KMS-11 (cell line): ENCODE results near the gene HOXD9.
A peak's percentile ranks its signal among the peaks of the same experiment; 100 is the strongest.

Experiments used
- H2AFZ ChIP-seq: fragments of 200-600 bp; sonication (generic); 2 replicates; pipeline ENCODE4 v1.6.1; 2016; ENCODE audit warnings: antibody characterized with exemption, mixed run types, low read depth
- H3K27ac ChIP-seq: fragments of 200-600 bp; sonication (generic); 2 replicates; pipeline ENCODE4 v1.6.1; 2016; ENCODE audit warnings: mild to moderate bottlenecking, mixed run types
- H3K27me3 ChIP-seq: fragments of 200-600 bp; sonication (generic); 2 replicates; pipeline ENCODE4 v1.6.1; 2017; ENCODE audit warnings: mild to moderate bottlenecking, low read depth, mixed run types, moderate library complexity; ENCODE audit not compliant: insufficient read depth
- H3K36me3 ChIP-seq: fragments of 200-600 bp; sonication (generic); 2 replicates; pipeline ENCODE4 v1.6.1; 2017; ENCODE audit warnings: mild to moderate bottlenecking, mixed run types; ENCODE audit not compliant: insufficient read depth
- H3K4me1 ChIP-seq: fragments of 200-600 bp; sonication (generic); 2 replicates; pipeline ENCODE4 v1.6.1; 2016; ENCODE audit warnings: mild to moderate bottlenecking, low read depth, mixed run types; ENCODE audit not compliant: poor library complexity, severe bottlenecking
- H3K4me2 ChIP-seq: fragments of 200-600 bp; sonication (generic); 2 replicates; pipeline ENCODE4 v1.7.0; 2016; ENCODE audit warnings: mild to moderate bottlenecking, mixed run types
- H3K4me3 ChIP-seq: fragments of 200-600 bp; sonication (generic); IDR thresholded peaks from 2 replicates; pipeline ENCODE4 v1.6.1; 2017; ENCODE audit warnings: low read depth, low read length, mixed read lengths; ENCODE audit not compliant: insufficient read depth
- H3K79me2 ChIP-seq: fragments of 200-600 bp; sonication (generic); 2 replicates; pipeline ENCODE4 v1.6.1; 2016; ENCODE audit warnings: low read depth, mixed run types; ENCODE audit not compliant: insufficient read depth
- H3K9ac ChIP-seq: fragments of 200-600 bp; sonication (generic); 2 replicates; pipeline ENCODE4 v1.6.1; 2016; ENCODE audit warnings: mild to moderate bottlenecking, mixed run types
- H4K20me1 ChIP-seq: fragments of 200-600 bp; sonication (generic); 2 replicates; pipeline ENCODE4 v1.6.1; 2016; ENCODE audit warnings: mild to moderate bottlenecking, mixed run types; ENCODE audit not compliant: insufficient read depth
- TF ChIP-seq, protein P1 (sequence below): fragments of 200-600 bp; sonication (generic); conservative IDR thresholded peaks from 2 replicates; pipeline ENCODE4 v1.6.1; 2017; ENCODE audit warnings: low read depth, mild to moderate bottlenecking, antibody characterized with exemption, low read length, moderate library complexity, mixed read lengths

The HOXD9 gene

DNA sequence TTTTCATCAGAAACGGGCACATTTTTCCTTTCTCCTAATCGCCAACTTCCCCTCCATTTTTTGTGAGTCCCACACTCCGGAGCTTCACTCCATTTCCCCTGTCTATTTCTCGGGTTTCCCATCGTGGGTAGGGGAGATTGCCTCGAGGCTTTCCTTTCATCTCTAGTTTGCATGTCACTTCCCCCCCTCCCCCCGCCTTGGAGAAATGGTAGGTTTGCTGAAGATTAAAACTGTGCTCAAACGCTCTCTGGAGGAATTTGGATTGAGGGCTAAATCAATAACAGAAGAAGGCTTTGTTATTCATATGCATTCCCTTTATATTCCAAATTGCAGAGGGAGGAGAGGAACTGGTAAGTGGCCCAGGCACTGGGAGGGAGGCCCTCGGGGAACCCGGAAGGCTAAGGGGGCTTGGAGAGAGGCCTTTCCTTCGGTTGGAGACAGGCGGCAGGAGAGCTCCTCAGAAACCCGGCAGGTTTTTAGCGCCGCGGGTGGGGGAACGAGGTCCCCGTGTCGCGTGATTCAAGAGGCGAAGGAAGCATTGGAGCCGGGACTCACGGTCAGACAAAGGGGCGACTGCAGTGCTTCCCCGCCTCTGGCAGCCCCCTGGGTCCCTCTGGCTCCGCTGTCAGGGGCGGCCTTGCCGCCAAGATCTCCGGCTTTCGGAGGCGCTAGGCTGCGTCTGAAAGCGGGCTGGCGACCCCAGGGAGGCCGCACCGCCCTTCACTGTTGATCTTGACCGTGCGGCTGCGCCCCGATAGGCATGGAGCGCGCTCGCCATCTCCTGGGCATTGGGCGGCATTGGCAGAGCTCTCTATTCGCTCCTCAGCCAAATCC lies 25.3 kb upstream of the HOXD9 start:
- H2AFZ ChIP-seq, result peak overlapping the region; percentile 97
- H3K4me3 ChIP-seq, result peak overlapping the region; percentile 89
- H3K36me3 ChIP-seq, result no peaks in the 10 kb centered on the region
- peaks cover 8% of the 10 kb centered on the region for H3K4me1 ChIP-seq
- H4K20me1 ChIP-seq, result no peaks in the 10 kb centered on the region
- TF ChIP-seq, protein P1, sequence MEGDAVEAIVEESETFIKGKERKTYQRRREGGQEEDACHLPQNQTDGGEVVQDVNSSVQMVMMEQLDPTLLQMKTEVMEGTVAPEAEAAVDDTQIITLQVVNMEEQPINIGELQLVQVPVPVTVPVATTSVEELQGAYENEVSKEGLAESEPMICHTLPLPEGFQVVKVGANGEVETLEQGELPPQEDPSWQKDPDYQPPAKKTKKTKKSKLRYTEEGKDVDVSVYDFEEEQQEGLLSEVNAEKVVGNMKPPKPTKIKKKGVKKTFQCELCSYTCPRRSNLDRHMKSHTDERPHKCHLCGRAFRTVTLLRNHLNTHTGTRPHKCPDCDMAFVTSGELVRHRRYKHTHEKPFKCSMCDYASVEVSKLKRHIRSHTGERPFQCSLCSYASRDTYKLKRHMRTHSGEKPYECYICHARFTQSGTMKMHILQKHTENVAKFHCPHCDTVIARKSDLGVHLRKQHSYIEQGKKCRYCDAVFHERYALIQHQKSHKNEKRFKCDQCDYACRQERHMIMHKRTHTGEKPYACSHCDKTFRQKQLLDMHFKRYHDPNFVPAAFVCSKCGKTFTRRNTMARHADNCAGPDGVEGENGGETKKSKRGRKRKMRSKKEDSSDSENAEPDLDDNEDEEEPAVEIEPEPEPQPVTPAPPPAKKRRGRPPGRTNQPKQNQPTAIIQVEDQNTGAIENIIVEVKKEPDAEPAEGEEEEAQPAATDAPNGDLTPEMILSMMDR, result peak; percentile 80
- peak overlapping the region; percentile 90 for H3K9ac ChIP-seq
- H3K4me2 ChIP-seq, result peak overlapping the region; percentile 95
- H3K79me2 ChIP-seq, result no peaks in the 10 kb centered on the region
- no peaks in the 10 kb centered on the region for H3K27me3 ChIP-seq
- H3K27ac ChIP-seq, result peak overlapping the region; percentile 91

DNA sequence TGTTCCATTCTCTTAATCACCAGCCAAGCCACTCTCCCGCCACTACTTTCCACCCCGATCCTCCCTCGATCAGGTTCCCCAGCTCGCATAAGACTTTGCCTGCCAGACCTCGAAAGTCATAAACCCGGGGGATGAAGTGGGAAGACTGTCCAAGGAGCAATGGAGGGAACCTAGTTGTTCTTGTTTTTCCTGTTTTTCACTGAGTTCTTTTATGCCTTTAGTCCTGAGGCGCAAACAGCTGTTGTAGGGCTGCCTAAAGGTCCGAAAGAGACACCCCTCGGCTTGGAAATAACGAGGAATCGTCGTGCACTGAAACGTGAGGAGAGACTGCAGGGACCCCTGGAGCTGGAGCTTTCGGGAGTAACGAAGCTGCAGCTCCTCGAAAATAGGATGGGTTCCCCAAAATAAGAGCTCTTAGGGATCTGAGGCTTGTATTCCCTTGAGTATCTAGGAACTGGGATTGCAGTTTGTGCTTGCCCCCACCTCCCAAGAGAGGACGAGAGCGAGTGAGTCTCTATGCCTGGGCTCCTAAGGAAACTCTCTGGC lies 24.6 kb upstream of the HOXD9 start:
- Histone ChIP-seq H2AFZ (peak overlapping the region; percentile 97), H3K4me1 (peaks cover 8% of the 10 kb centered on the region), H4K20me1 (no peaks in the 10 kb centered on the region), H3K36me3 (no peaks in the 10 kb centered on the region), H3K4me3 (no peak overlapping the region), H3K27me3 (no peaks in the 10 kb centered on the region), H3K27ac (no peak overlapping the region), H3K9ac (peak overlapping the region; percentile 90; the same call in 1 of the 2 replicates), H3K79me2 (no peaks in the 10 kb centered on the region), H3K4me2 (peak overlapping the region; percentile 95)
- TF ChIP-seq, protein P1, result no peak

DNA sequence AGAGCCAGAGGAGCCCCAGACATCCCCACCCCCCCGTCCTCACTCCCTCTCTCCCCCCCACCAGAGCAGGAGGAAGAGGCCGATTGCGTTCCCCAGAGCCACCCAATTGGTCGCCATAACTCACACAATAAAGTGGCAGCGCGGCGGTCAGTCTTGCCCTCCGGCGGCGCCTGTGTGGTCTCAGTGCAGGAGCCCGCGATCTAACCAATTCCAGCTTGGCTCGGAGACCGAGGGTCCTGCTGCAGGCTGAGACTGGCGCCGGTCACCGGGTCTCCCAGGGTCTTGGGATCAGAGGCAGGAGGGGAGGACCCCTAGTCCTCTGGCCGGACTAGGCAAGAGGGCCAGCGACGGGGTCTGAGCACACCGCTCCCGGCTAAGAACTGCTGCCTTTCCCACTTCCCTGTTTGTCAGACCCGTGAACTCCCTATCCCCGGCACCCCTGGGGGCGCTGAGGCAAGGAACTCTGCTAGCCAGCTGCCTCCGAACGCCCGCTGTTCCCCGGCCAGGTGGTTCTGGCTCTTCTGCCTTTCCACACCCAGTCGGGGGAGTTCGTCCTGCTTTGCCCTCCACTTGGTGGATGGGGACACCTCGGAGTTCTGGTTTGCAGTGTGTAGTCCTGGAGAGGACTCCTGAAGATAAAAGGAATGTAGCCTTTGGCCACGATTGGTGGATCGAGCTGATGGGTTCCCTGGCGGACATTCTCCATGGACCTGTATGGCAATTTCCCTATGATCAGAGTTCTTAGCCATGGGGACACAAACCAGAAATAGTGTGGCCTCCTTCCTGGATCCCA lies 24.0 kb upstream of the HOXD9 start:
- Histone ChIP-seq H3K4me1 (peaks cover 8% of the 10 kb centered on the region), H3K27ac (no peak overlapping the region), H3K36me3 (no peaks in the 10 kb centered on the region), H3K79me2 (no peaks in the 10 kb centered on the region), H3K27me3 (no peaks in the 10 kb centered on the region), H3K4me2 (peak overlapping the region; percentile 95), H3K9ac (peak overlapping the region; percentile 90; the same call in 1 of the 2 replicates), H2AFZ (peak overlapping the region; percentile 97), H4K20me1 (no peaks in the 10 kb centered on the region), H3K4me3 (no peak overlapping the region)
- TF ChIP-seq, protein P1, result no peak

GRCh38 chr2:176099159-176099727 lies 23.3 kb upstream of the HOXD9 start:
- peaks cover 8% of the 10 kb centered on the region for H3K4me1 ChIP-seq
- no peaks in the 10 kb centered on the region for H3K27me3 ChIP-seq
- H3K4me3 ChIP-seq, result no peak overlapping the region
- H3K79me2 ChIP-seq, result no peaks in the 10 kb centered on the region
- H2AFZ ChIP-seq, result 0 out of 2 replicates have a peak overlapping the region, but pooled peaks have one; percentile 97
- TF ChIP-seq, protein P1, result no peak
- no peak overlapping the region for H3K27ac ChIP-seq
- H3K4me2 ChIP-seq, result no peak overlapping the region; the same call in 1 of the 2 replicates
- no peaks in the 10 kb centered on the region for H3K36me3 ChIP-seq
- H4K20me1 ChIP-seq, result no peaks in the 10 kb centered on the region
- no peak overlapping the region for H3K9ac ChIP-seq
